Ascending aorta (tissue), 2 donors: ENCODE data around the gene GLS2. TPM values are rescaled to one million over a fixed set of nuclear protein-coding genes. Genes with fewer than 3 reads are reported as not detected.

ENCODE experiments used
- DNase-seq, 2 donors: peaks; one replicate each; pipeline ENCODE4 v3.0.0-alpha.2; 2019; ENCODE audit warnings: low spot score in 2 of 2
- H3K27ac ChIP-seq, 2 donors: fragments of 200-600 bp; sonication (generic); one replicate each; pipeline ENCODE4 v1.5.1; 2016 to 2017; ENCODE audit warnings: mild to moderate bottlenecking in 1 of 2
- H3K27me3 ChIP-seq: fragments of 200-600 bp; sonication (generic); one replicate; pipeline ENCODE4 v1.5.1; 2017
- H3K36me3 ChIP-seq, 2 donors: fragments of 200-600 bp; sonication (generic); one replicate each; pipeline ENCODE4 v1.5.1; 2016
- H3K4me1 ChIP-seq, 2 donors: fragments of 200-600 bp; sonication (generic); one replicate each; pipeline ENCODE4 v1.5.1; 2016 to 2017; ENCODE audit warnings: mild to moderate bottlenecking in 1 of 2
- H3K4me3 ChIP-seq, 2 donors: fragments of 200-600 bp; sonication (generic); one replicate each; pipeline ENCODE4 v1.5.1; 2016 to 2017; ENCODE audit warnings: mild to moderate bottlenecking in 1 of 2
- H3K9me3 ChIP-seq, 2 donors: fragments of 200-600 bp; sonication (generic); one replicate each; pipeline ENCODE4 v1.5.1; 2016
- CTCF ChIP-seq, 3 experiments: fragments of 200-600 bp in 2 of 3; fragments of 450-650 bp in 1 of 3; sonication (generic) in 2 of 3; IDR thresholded peaks; one replicate each; pipeline ENCODE4 v1.5.1; 2016 to 2019; ENCODE audit warnings: antibody characterized with exemption in 3 of 3, mild to moderate bottlenecking in 1 of 3, moderate library complexity in 1 of 3
- intact Hi-C: fragments of 100-400 bp; cut with DNase I; formaldehyde crosslinking; loops from one replicate; pipeline ENCODE4 v1.15.1; 2023
- total RNA-seq: library from RNA; depleted of rRNA; stranded (reverse); fragments of >200 nt; gene quantifications from one replicate; pipeline ENCODE4 v1.1.0, GENCODE V29; 2016

The GLS2 gene
- total RNA-seq, 1 donor from 2014 or later = not detected

- no peak for DNase-seq
- H3K27ac ChIP-seq = no peak overlapping the region
- H3K27me3 ChIP-seq = no peaks in the 10 kb centered on the region
- H3K4me3 ChIP-seq = no peak overlapping the region
- no peaks in the 10 kb centered on the region for H3K9me3 ChIP-seq
- no peak for TF ChIP-seq CTCF (IDR thresholded peaks at IDR 0.05)
- intact Hi-C loops = no loop called here
- no peaks in the 10 kb centered on the region for H3K4me1 ChIP-seq
- no peaks in the 10 kb centered on the region for H3K36me3 ChIP-seq
Measured at GRCh38 chr12:56434828-56435227, 53.1 kb downstream of the GLS2 start.

GRCh38 chr12:56431850-56432249 is 56.1 kb downstream of the GLS2 start:
- H3K4me1 ChIP-seq = no peaks in the 10 kb centered on the region
- H3K4me3 ChIP-seq = no peak overlapping the region
- no peak overlapping the region for H3K27ac ChIP-seq
- intact Hi-C loops = no loop called here
- DNase-seq = no peak
- peaks cover 0 to 3% of the 10 kb centered on the region in 2 donors for H3K36me3 ChIP-seq
- no peak for TF ChIP-seq CTCF (IDR thresholded peaks at IDR 0.05)
- H3K9me3 ChIP-seq = no peaks in the 10 kb centered on the region
- no peaks in the 10 kb centered on the region for H3K27me3 ChIP-seq

GRCh38 chr12:56431288-56431687 is 56.7 kb downstream of the GLS2 start:
- no peak for DNase-seq
- intact Hi-C loops = no loop called here
- no peak overlapping the region for H3K27ac ChIP-seq
- H3K4me1 ChIP-seq = no peaks in the 10 kb centered on the region
- H3K4me3 ChIP-seq = no peak overlapping the region
- no peaks in the 10 kb centered on the region for H3K27me3 ChIP-seq
- H3K36me3 ChIP-seq = peaks cover 0 to 3% of the 10 kb centered on the region in 2 donors
- no peaks in the 10 kb centered on the region for H3K9me3 ChIP-seq
- TF ChIP-seq CTCF (IDR thresholded peaks at IDR 0.05) = no peak

GRCh38 chr12:56425940-56426438 is 62.0 kb downstream of the GLS2 start:
- Histone ChIP-seq H3K27ac (no peak overlapping the region), H3K9me3 (no peaks in the 10 kb centered on the region), H3K4me3 (no peak overlapping the region), H3K4me1 (no peaks in the 10 kb centered on the region), H3K27me3 (no peaks in the 10 kb centered on the region), H3K36me3 (peaks cover 0 to 3% of the 10 kb centered on the region in 2 donors)
- intact Hi-C loops = no loop called here
- DNase-seq = no peak
- TF ChIP-seq CTCF (IDR thresholded peaks at IDR 0.05) = no peak

- H3K9me3 ChIP-seq = no peaks in the 10 kb centered on the region
- intact Hi-C loops = no loop called here
- H3K4me3 ChIP-seq = no peak overlapping the region
- no peak overlapping the region for H3K27ac ChIP-seq
- peaks cover 0 to 3% of the 10 kb centered on the region in 2 donors for H3K36me3 ChIP-seq
- no peaks in the 10 kb centered on the region for H3K27me3 ChIP-seq
- DNase-seq = no peak
- no peaks in the 10 kb centered on the region for H3K4me1 ChIP-seq
- no peak for TF ChIP-seq CTCF (IDR thresholded peaks at IDR 0.05)
Measured at GRCh38 chr12:56425193-56425592, 62.8 kb downstream of the GLS2 start.

Other genes with a start within 250 kb of the GLS2 start
- gene ANKRD52, start 229.8 kb downstream of the GLS2 start, total RNA-seq = 17.5 TPM
- 4.8 TPM for gene COQ10A, start 221.2 kb downstream of the GLS2 start, total RNA-seq
- gene CS, start 187.8 kb downstream of the GLS2 start, total RNA-seq = 55.2 TPM
- 34.6 TPM for gene CNPY2, start 172.2 kb downstream of the GLS2 start, total RNA-seq
- 45.3 TPM for gene PAN2, start 154.2 kb downstream of the GLS2 start, total RNA-seq
- not detected for gene IL23A, start 149.3 kb downstream of the GLS2 start, total RNA-seq
- gene STAT2, start 128.1 kb downstream of the GLS2 start, total RNA-seq = 246 TPM
- not detected for gene APOF, start 125.3 kb downstream of the GLS2 start, total RNA-seq
- 2.0 TPM for gene TIMELESS, start 38.7 kb downstream of the GLS2 start, total RNA-seq
- gene MIP, start 33.5 kb downstream of the GLS2 start, total RNA-seq = not detected
- 0.43 TPM for gene SPRYD4, start 19.6 kb downstream of the GLS2 start, total RNA-seq
- gene RBMS2, start 33.7 kb upstream of the GLS2 start, total RNA-seq = 21.3 TPM
- gene BAZ2A, start 142.2 kb upstream of the GLS2 start, total RNA-seq = 118 TPM
- gene ATP5F1B, start 157.8 kb upstream of the GLS2 start, total RNA-seq = 197 TPM
- gene PTGES3, start 200.1 kb upstream of the GLS2 start, total RNA-seq = 62.2 TPM
- gene NACA, start 237.1 kb upstream of the GLS2 start, total RNA-seq = 490 TPM